ENCODE results near the gene NMT1. TPM values are rescaled to one million over a fixed set of nuclear protein-coding genes. Genes with fewer than 3 reads are reported as not detected.
"Not testable (repeated sequence)": the region's sequence is repeated elsewhere in the genome, so short reads cannot be mapped to it uniquely, and the experiment has no call there.

NMT1 gene
- total RNA-seq, 1 experiment from 2014 or later = 89.7 TPM

DNA sequence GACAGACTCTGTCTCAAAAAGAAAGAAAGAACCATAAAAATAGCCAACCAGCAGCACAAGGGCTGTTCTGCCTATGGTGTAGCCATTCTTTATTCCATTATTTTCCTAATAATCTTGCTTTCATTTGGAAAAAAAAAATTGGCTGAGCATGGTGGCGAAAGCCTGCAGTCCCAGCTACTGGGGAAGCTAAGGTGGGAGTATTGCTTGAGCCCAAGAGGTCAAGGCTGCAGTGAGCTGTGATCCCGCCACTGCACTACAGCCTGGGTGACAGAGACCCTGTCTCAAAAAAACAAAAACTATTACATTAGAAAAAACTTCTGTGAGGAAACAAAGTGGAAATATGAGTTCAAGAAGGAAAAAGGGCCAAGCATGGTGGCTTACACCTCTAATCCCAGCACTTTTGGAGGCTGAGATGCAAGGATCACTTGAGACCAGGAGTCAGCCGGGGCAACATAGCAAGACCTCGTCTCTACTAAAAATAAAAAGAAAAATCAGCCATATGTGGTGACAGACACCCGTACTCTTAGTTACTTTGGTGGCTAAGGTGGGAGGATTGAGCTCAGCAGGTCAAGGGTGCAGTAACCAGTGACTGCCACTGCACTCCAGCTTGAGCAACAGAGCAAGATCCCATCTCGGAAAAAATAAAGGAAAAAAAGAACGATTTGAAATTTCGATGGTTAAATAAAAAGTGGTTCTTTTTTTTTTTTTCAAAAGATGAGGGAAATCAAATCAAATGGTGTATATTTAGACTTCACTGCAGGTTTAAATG is 12.1 kb upstream of the NMT1 start:
- no TSS peak for BruUV-seq (replicated peaks)
- H3K9me3 Mint-ChIP-seq (ENCODE audit: unreplicated experiment) = no peaks in the 10 kb centered on the region
- ChIA-PET POLR2A (interaction anchor here (0.6 to 10.6 kb wide), 21 partner anchors 10 to 962 kb away, joined by 3 to 180 read pairs (median 7); partner anchors contain the start of genes EFTUD2, HEXIM1, NMT1 and UBTF), CTCF (interaction anchor here (0.7 to 3.6 kb wide), 12 partner anchors 11 to 152 kb away, joined by 3 to 14 read pairs (median 4); partner anchors contain the start of gene ACBD4)
- intact Hi-C loops (cut with micrococcal nuclease) = no loop called here
- no peaks in the 10 kb centered on the region for H3K27me3 Mint-ChIP-seq (ENCODE audit: insufficient read depth, unreplicated experiment)
- peak overlapping the region; percentile 75 for H3K4me3 Mint-ChIP-seq (ENCODE audit: unreplicated experiment)
- H3K4me1 Mint-ChIP-seq (ENCODE audit: insufficient read depth, unreplicated experiment) = peaks cover 20% of the 10 kb centered on the region
- H3K36me3 Mint-ChIP-seq (ENCODE audit: insufficient read depth, unreplicated experiment) = peaks cover 5% of the 10 kb centered on the region
- no peak for DNase-seq (ENCODE audit: unreplicated experiment)
- peak overlapping the region; percentile 78 for H3K27ac Mint-ChIP-seq (ENCODE audit: low read depth, unreplicated experiment)
- TF ChIP-seq, protein P1, sequence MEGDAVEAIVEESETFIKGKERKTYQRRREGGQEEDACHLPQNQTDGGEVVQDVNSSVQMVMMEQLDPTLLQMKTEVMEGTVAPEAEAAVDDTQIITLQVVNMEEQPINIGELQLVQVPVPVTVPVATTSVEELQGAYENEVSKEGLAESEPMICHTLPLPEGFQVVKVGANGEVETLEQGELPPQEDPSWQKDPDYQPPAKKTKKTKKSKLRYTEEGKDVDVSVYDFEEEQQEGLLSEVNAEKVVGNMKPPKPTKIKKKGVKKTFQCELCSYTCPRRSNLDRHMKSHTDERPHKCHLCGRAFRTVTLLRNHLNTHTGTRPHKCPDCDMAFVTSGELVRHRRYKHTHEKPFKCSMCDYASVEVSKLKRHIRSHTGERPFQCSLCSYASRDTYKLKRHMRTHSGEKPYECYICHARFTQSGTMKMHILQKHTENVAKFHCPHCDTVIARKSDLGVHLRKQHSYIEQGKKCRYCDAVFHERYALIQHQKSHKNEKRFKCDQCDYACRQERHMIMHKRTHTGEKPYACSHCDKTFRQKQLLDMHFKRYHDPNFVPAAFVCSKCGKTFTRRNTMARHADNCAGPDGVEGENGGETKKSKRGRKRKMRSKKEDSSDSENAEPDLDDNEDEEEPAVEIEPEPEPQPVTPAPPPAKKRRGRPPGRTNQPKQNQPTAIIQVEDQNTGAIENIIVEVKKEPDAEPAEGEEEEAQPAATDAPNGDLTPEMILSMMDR (IDR thresholded peaks at IDR 0.05; ENCODE audit: unreplicated experiment) = no peak

DNA sequence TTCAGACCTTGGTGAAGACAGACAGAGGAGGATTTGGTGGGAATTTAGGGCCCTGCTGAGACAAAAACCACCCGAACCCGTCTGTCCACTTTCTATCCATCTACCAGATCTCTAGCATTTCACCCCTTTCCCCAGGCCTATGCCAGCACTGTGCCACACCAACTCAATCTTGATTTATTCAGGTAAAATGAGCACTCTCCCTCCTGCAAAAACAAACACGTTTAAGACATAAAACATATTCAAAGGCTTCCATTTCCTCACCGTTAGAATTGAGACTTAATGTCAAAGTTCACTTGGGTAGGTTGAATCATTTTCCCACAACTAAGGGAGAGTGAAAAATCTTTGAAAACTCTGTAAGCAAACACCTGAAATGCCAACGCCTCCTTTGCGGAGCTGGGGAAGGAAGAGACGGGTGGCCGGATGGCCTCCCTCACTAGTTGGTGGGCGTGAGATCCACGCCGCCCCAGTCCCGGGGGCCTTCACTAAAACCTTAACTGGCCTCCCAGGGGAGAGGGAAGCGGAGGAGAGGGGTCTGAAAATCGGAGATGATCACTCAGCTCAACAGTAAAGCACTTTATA is 10.5 kb upstream of the NMT1 start:
- H3K9me3 Mint-ChIP-seq (ENCODE audit: unreplicated experiment) = no peaks in the 10 kb centered on the region
- H3K27ac Mint-ChIP-seq (ENCODE audit: low read depth, unreplicated experiment) = peak overlapping the region; percentile 77
- H3K27me3 Mint-ChIP-seq (ENCODE audit: insufficient read depth, unreplicated experiment) = no peaks in the 10 kb centered on the region
- TF ChIP-seq, protein P1 (IDR thresholded peaks at IDR 0.05; ENCODE audit: unreplicated experiment) = no peak
- peak overlapping the region; percentile 75 for H3K4me3 Mint-ChIP-seq (ENCODE audit: unreplicated experiment)
- peak; percentile 50 for DNase-seq (ENCODE audit: unreplicated experiment)
- H3K36me3 Mint-ChIP-seq (ENCODE audit: insufficient read depth, unreplicated experiment) = peaks cover 9% of the 10 kb centered on the region
- CTCF ChIA-PET = interaction anchor here (0.6 to 1.6 kb wide), 7 partner anchors 46 to 271 kb away, joined by 3 to 5 read pairs (median 3); a partner anchor contains a TSS
- H3K4me1 Mint-ChIP-seq (ENCODE audit: insufficient read depth, unreplicated experiment) = peaks cover 16% of the 10 kb centered on the region
- POLR2A ChIA-PET = interaction anchor here (0.7 to 10.6 kb wide), 19 partner anchors 11 to 321 kb away, joined by 3 to 180 read pairs (median 5); partner anchors contain the start of genes EFTUD2, HEXIM1, HEXIM2 and NMT1
- intact Hi-C loops (cut with micrococcal nuclease) = loop anchor here (2.0 kb wide), 2 partner anchors 48 to 82 kb away; partner anchors contain the start of gene PLCD3
- no TSS peak for BruUV-seq (replicated peaks)

DNA sequence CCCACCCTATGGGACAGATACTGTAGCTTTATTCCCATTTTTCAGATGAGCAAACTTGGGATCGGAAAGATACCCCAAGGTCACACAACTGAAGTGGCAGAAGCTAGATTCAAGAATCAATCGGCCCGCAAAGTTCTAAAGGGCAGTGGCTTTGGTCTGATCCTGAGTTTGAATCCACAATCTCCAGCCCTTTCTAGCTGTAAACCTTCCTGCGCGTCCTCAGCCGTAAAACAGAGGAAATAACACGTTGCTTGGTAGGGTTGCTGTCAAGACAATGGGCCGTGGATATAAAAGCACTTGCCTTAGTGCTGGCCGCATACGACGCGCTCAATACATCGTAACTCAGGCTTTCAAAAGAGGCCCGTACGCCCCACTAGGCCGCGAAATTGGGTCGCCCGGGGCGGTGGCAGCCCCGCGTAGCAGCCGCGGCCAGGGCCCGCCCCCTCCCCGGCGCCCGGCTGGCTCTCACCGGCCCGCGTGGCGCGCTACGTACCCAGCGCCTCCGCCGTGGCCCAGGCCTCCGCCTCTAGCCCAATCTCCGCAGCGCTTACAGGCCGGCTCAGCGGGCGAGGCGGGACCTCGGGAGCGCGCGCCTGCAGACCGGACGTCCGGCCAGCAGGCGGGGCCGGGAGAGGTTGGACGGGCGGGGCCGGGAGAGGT is 9.9 kb upstream of the NMT1 start, which contains the start of gene DCAKD:
TSS of gene DCAKD (minus strand) at position 573 of the 660 bp plus-strand sequence. CDS start 16,747 bp downstream, outside the sequence.
- peaks cover 10% of the 10 kb centered on the region for H3K36me3 Mint-ChIP-seq (ENCODE audit: insufficient read depth, unreplicated experiment)
- TSS peak; percentile 60 for BruUV-seq (replicated peaks)
- peaks cover 16% of the 10 kb centered on the region for H3K4me1 Mint-ChIP-seq (ENCODE audit: insufficient read depth, unreplicated experiment)
- peak within 1 kb of the TSS; percentile 77 for H3K27ac Mint-ChIP-seq (ENCODE audit: low read depth, unreplicated experiment)
- TF ChIP-seq, protein P1 (IDR thresholded peaks at IDR 0.05; ENCODE audit: unreplicated experiment) = no peak
- POLR2A ChIA-PET = interaction anchor here (0.5 to 10.6 kb wide), 20 partner anchors 10 to 321 kb away, joined by 3 to 180 read pairs (median 5); partner anchors contain the start of genes EFTUD2, HEXIM1, HEXIM2 and NMT1
- no peaks in the 10 kb centered on the region for H3K9me3 Mint-ChIP-seq (ENCODE audit: unreplicated experiment)
- CTCF ChIA-PET = interaction anchor here (0.6 to 0.9 kb wide), 4 partner anchors 64 to 131 kb away, joined by 3 to 5 read pairs (median 3); no protein-coding TSS in a partner anchor
- intact Hi-C loops (cut with micrococcal nuclease) = loop anchor here (2.0 kb wide), 2 partner anchors 48 to 82 kb away; partner anchors contain the start of gene PLCD3
- H3K27me3 Mint-ChIP-seq (ENCODE audit: insufficient read depth, unreplicated experiment) = no peaks in the 10 kb centered on the region
- peak; percentile 95 for DNase-seq (ENCODE audit: unreplicated experiment)
- peak within 1 kb of the TSS; percentile 75 for H3K4me3 Mint-ChIP-seq (ENCODE audit: unreplicated experiment)

DNA sequence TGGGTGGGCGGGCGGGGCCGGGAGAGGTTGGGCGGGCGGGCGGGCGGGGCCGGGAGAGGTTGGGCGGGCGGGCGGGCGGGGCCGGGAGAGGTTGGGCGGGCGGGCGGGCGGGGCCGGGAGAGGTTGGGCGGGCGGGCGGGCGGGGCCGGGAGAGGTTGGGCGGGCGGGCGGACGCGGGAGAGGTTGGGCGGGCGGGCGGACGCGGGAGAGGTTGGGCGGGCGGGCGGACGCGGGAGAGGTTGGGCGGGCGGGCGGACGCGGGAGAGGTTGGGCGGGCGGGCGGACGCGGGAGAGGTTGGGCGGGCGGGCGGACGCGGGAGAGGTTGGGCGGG is 9.4 kb upstream of the NMT1 start:
- H3K27me3 Mint-ChIP-seq (ENCODE audit: insufficient read depth, unreplicated experiment); H3K9me3 Mint-ChIP-seq (ENCODE audit: unreplicated experiment); BruUV-seq (replicated peaks); DNase-seq (ENCODE audit: unreplicated experiment); H3K27ac Mint-ChIP-seq (ENCODE audit: low read depth, unreplicated experiment); CTCF ChIA-PET: not testable (repeated sequence)
- Mint-ChIP-seq H3K4me1 (ENCODE audit: insufficient read depth, unreplicated experiment) (peaks cover 13% of the 10 kb centered on the region), H3K4me3 (ENCODE audit: unreplicated experiment) (peak overlapping the region; percentile 75), H3K36me3 (ENCODE audit: insufficient read depth, unreplicated experiment) (peaks cover 14% of the 10 kb centered on the region)
- POLR2A ChIA-PET = interaction anchor here (0.5 to 10.6 kb wide), 10 partner anchors 8 to 153 kb away, joined by 3 to 180 read pairs (median 6); partner anchors contain the start of genes EFTUD2, HEXIM2 and NMT1
- intact Hi-C loops (cut with micrococcal nuclease) = loop anchor here (2.0 kb wide), 2 partner anchors 47 to 81 kb away; partner anchors contain the start of gene PLCD3
